PC-9 (cell line): ENCODE results near the gene SNAPC4. TPM values are rescaled to one million over a fixed set of nuclear protein-coding genes. Genes with fewer than 3 reads are reported as not detected.

ENCODE experiments used
- BruUV-seq: library from RNA; stranded (reverse); fragments of 400-500 nt; replicated peaks from 2 replicates; lab custom pipeline; 2021; lab: Mats Ljungman, UMichigan
- CTCF ChIA-PET: fragments of 300-600 bp; sonication (Branson Sonifier 250); formaldehyde crosslinking; loops from one replicate; lab custom pipeline; 2022; ENCODE audit warnings: antibody characterized with exemption; lab: Charles Lee
- POLR2A ChIA-PET: fragments of 300-600 bp; sonication (Branson Sonifier 250); formaldehyde crosslinking; loops from one replicate; lab custom pipeline; 2022; ENCODE audit warnings: antibody characterized with exemption; ENCODE audit not compliant: unreplicated experiment; lab: Charles Lee
- DNase-seq, 2 experiments: peaks; one replicate each; pipeline versions ENCODE4 v3.0.0 to v3.0.0-alpha.2; 2015 to 2022; ENCODE audit warnings: mixed read lengths in 1 of 2
- H2AFZ ChIP-seq: fragments of 200-600 bp; sonication (generic); 2 replicates; pipeline ENCODE4 v1.8.1; 2017; ENCODE audit warnings: antibody characterized with exemption
- H3F3A ChIP-seq: fragments of 200-600 bp; sonication (generic); 2 replicates; pipeline ENCODE4 v1.8.1; 2017; ENCODE audit warnings: antibody characterized with exemption, mild to moderate bottlenecking, low read depth; ENCODE audit not compliant: insufficient read depth
- H3K27ac ChIP-seq: fragments of 200-600 bp; sonication (generic); 2 replicates; pipeline ENCODE4 v1.6.1; 2016; ENCODE audit warnings: mixed run types
- H3K27me3 ChIP-seq: fragments of 200-600 bp; sonication (generic); 2 replicates; pipeline ENCODE4 v1.6.1; 2016; ENCODE audit warnings: low read depth, mixed run types; ENCODE audit not compliant: insufficient read depth
- H3K36me3 ChIP-seq: fragments of 200-600 bp; sonication (generic); 2 replicates; pipeline ENCODE4 v1.6.1; 2016; ENCODE audit warnings: low read depth, mixed run types
- H3K4me1 ChIP-seq: fragments of 200-600 bp; sonication (generic); replicated peaks from 2 replicates; pipeline ENCODE4 v1.6.1; 2016; ENCODE audit warnings: mixed run types; ENCODE audit not compliant: insufficient read depth
- H3K4me2 ChIP-seq: fragments of 200-600 bp; sonication (generic); 2 replicates; pipeline ENCODE4 v1.6.1; 2017; ENCODE audit warnings: mixed run types
- H3K4me3 ChIP-seq: fragments of 200-600 bp; sonication (generic); 2 replicates; pipeline ENCODE4 v1.6.1; 2016; ENCODE audit warnings: mixed run types
- H3K79me2 ChIP-seq: fragments of 200-600 bp; sonication (generic); 2 replicates; pipeline ENCODE4 v1.6.1; 2017; ENCODE audit warnings: low read depth, mixed run types
- H3K9me2 ChIP-seq: fragments of 200-600 bp; sonication (generic); 2 replicates; pipeline ENCODE4 v1.8.1; 2017; ENCODE audit warnings: mild to moderate bottlenecking; ENCODE audit not compliant: insufficient read depth
- H3K9me3 ChIP-seq: fragments of 200-600 bp; sonication (generic); 2 replicates; pipeline ENCODE4 v1.8.1; 2016; ENCODE audit warnings: low read depth; ENCODE audit not compliant: insufficient read depth
- H4K20me1 ChIP-seq: fragments of 200-600 bp; sonication (generic); 2 replicates; pipeline ENCODE4 v1.8.1; 2017; ENCODE audit not compliant: insufficient read depth
- EZH2 ChIP-seq: fragments of 200-600 bp; sonication (generic); IDR thresholded peaks from 2 replicates; pipeline ENCODE4 v1.8.0; 2017; ENCODE audit warnings: antibody characterized with exemption, low read depth
- intact Hi-C: fragments of 100-400 bp; cut with micrococcal nuclease; formaldehyde crosslinking; loops from one replicate; pipeline ENCODE4 v1.10.0; 2022; ENCODE audit not compliant: unreplicated experiment
- total RNA-seq: library from RNA; stranded (reverse); gene quantifications from 2 replicates; pipeline ENCODE4 v1.2.3, GENCODE V29; 2021
- TF ChIP-seq, protein P1 (sequence below): fragments of 200-600 bp; sonication (generic); conservative IDR thresholded peaks from 2 replicates; pipeline ENCODE4 v1.6.1; 2017; ENCODE audit warnings: mixed run types, antibody characterized with exemption, mild to moderate bottlenecking, moderate library complexity

SNAPC4 gene
- total RNA-seq, 1 experiment from 2014 or later = 14.4 TPM

DNA sequence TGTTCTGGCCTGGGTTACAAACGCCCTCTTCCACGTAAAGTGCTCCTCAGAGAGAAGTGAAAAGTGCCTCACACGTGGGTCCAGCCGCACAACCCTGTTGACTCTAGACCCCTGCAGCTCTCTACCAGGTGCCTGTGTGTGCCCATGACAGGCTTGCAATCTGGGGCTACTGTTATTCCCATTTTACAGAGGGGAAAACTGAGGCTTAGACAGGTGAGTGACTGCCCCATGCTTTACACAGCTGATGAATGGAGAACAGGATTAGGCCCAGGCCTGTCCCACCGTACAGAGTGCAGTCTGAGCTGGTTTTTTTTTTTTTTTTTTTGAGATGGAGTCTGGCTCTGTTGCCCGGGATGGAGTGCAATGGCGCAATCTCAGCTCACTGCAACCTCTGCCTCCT lies 45.8 kb upstream of the SNAPC4 start:
- ChIA-PET POLR2A (no interaction called here), CTCF (interaction anchor here (0.7 kb wide), 1 partner anchor 239 kb away, joined by 4 read pairs; no protein-coding TSS in a partner anchor)
- Histone ChIP-seq H3K9me3 (no peaks in the 10 kb centered on the region), H3K36me3 (no peaks in the 10 kb centered on the region; the same call in 1 of the 2 replicates), H3K4me2 (no peak overlapping the region), H3K4me1 (no peaks in the 10 kb centered on the region), H4K20me1 (peaks cover 4% of the 10 kb centered on the region), H3K4me3 (no peak overlapping the region), H3K27ac (no peak overlapping the region), H3F3A (peaks cover 21% of the 10 kb centered on the region), H3K27me3 (no peaks in the 10 kb centered on the region), H2AFZ (no peak overlapping the region), H3K79me2 (no peaks in the 10 kb centered on the region), H3K9me2 (no peaks in the 10 kb centered on the region)
- intact Hi-C loops = no loop called here
- DNase-seq = no peak
- BruUV-seq = no TSS peak
- TF ChIP-seq EZH2 = no peak
- TF ChIP-seq, protein P1, sequence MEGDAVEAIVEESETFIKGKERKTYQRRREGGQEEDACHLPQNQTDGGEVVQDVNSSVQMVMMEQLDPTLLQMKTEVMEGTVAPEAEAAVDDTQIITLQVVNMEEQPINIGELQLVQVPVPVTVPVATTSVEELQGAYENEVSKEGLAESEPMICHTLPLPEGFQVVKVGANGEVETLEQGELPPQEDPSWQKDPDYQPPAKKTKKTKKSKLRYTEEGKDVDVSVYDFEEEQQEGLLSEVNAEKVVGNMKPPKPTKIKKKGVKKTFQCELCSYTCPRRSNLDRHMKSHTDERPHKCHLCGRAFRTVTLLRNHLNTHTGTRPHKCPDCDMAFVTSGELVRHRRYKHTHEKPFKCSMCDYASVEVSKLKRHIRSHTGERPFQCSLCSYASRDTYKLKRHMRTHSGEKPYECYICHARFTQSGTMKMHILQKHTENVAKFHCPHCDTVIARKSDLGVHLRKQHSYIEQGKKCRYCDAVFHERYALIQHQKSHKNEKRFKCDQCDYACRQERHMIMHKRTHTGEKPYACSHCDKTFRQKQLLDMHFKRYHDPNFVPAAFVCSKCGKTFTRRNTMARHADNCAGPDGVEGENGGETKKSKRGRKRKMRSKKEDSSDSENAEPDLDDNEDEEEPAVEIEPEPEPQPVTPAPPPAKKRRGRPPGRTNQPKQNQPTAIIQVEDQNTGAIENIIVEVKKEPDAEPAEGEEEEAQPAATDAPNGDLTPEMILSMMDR = no peak

DNA sequence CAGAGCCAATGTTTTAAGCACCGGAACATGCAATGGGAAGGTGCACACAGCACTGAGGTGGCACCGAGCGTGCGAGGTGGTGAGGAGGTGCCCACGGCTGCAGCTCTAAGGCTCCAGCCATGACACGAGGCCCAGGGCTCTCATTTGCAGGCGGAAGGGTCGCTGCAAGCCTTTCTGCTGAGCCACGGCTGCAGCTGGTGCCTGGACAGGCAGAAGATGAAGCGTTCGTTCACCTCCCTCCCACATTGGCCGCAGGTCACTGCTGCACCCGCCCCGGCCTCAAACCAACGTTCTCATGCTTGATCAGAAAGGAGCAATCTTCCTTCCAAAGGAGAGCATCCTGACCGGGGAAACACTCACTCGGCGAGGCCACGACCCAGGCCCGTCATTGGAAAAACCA lies 44.1 kb upstream of the SNAPC4 start:
- POLR2A ChIA-PET = no interaction called here
- CTCF ChIA-PET = no interaction called here

DNA sequence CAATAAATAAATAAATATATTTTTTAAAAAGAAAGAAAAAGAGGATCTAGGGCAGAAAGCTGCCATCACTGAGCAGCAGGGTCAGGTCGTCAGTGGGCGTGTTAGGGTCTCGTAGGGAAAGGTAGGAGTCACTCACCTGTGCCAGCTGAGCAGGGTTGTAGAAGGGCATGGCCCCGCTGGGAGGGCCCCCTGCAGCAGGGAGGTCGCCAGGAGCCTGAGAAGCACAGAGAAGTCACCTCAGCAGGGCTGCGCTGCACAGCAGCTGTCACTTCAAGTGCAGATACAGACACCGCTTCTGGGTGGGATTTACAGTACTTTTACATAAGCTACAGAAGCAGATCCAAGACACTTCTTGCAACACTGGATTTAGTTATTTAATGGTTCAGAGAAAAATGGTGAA lies 43.7 kb upstream of the SNAPC4 start:
- intact Hi-C loops = no loop called here
- H3K4me3 ChIP-seq = no peak overlapping the region
- H3K27ac ChIP-seq = no peak overlapping the region
- TF ChIP-seq, protein P1 = no peak
- TF ChIP-seq EZH2 = no peak
- no peak overlapping the region for H2AFZ ChIP-seq
- POLR2A ChIA-PET = interaction anchor here (0.6 kb wide), 1 partner anchor 38 kb away, joined by 3 read pairs; no protein-coding TSS in a partner anchor
- no peak overlapping the region for H3K4me2 ChIP-seq
- H3K9me3 ChIP-seq = no peaks in the 10 kb centered on the region
- DNase-seq = no peak
- CTCF ChIA-PET = no interaction called here
- H3K36me3 ChIP-seq = no peaks in the 10 kb centered on the region; the same call in 1 of the 2 replicates
- no peaks in the 10 kb centered on the region; the same call in 1 of the 2 replicates for H3K4me1 ChIP-seq
- H3K79me2 ChIP-seq = peaks cover 4% of the 10 kb centered on the region; the same call in 1 of the 2 replicates
- H4K20me1 ChIP-seq = peaks cover 6% of the 10 kb centered on the region
- H3K9me2 ChIP-seq = no peaks in the 10 kb centered on the region
- BruUV-seq = no TSS peak
- peaks cover 31% of the 10 kb centered on the region for H3F3A ChIP-seq
- H3K27me3 ChIP-seq = no peaks in the 10 kb centered on the region

More for the DNA sequence above, 44.1 kb upstream of the SNAPC4 start:
- H3K9me3 ChIP-seq = no peaks in the 10 kb centered on the region
- no peak overlapping the region for H3K4me2 ChIP-seq
- no peak overlapping the region for H3K27ac ChIP-seq
- H4K20me1 ChIP-seq = peaks cover 6% of the 10 kb centered on the region
- no peak for DNase-seq
- no peak overlapping the region for H3K4me3 ChIP-seq
- no peak overlapping the region for H2AFZ ChIP-seq
- H3K9me2 ChIP-seq = no peaks in the 10 kb centered on the region
- H3K36me3 ChIP-seq = no peaks in the 10 kb centered on the region; the same call in 1 of the 2 replicates
- H3K4me1 ChIP-seq = no peaks in the 10 kb centered on the region; the same call in 1 of the 2 replicates
- H3K27me3 ChIP-seq = no peaks in the 10 kb centered on the region
- BruUV-seq = no TSS peak
- TF ChIP-seq, protein P1 = no peak
- no peak for TF ChIP-seq EZH2
- no peaks in the 10 kb centered on the region for H3K79me2 ChIP-seq
- intact Hi-C loops = no loop called here
- H3F3A ChIP-seq = peaks cover 31% of the 10 kb centered on the region
